Kidney (tissue), 14 donors: ENCODE results near the gene MOB3C. TPM values are rescaled to one million over a fixed set of nuclear protein-coding genes. Genes with fewer than 3 reads are reported as not detected.

Source experiments
- DNase-seq, 5 donors: peaks; one replicate each; pipeline ENCODE4 v3.0.0-alpha.2; 2013 to 2020
- FAIRE-seq: peaks from 2 replicates; lab custom pipeline; 2012; peaks lifted over from hg19 to GRCh38; lab: Jason Lieb, UNC
- H3K27ac ChIP-seq, 2 donors: one replicate each; pipeline ENCODE4 v1.7.0; 2013; ENCODE audit warnings: low read depth in 2 of 2, low read length in 2 of 2, inconsistent platforms in 1 of 2
- H3K27me3 ChIP-seq: one replicate; pipeline ENCODE4 v1.7.1; 2013; ENCODE audit warnings: low read length, inconsistent platforms; ENCODE audit not compliant: control insufficient read depth, insufficient read depth
- H3K36me3 ChIP-seq, 3 donors: one replicate each; pipeline versions ENCODE4 v1.7.0 to v1.7.1; 2013; ENCODE audit warnings: low read length in 3 of 3, control low read depth in 1 of 3, inconsistent platforms in 1 of 3; ENCODE audit not compliant: insufficient read depth in 3 of 3, control insufficient read depth in 2 of 3
- H3K4me1 ChIP-seq, 3 donors: one replicate each; pipeline versions ENCODE4 v1.7.0 to v1.7.1; 2013; ENCODE audit warnings: low read length in 3 of 3, inconsistent platforms in 1 of 3, low read depth in 1 of 3; ENCODE audit not compliant: control insufficient read depth in 2 of 3, insufficient read depth in 2 of 3
- H3K4me3 ChIP-seq, 3 donors: one replicate each; pipeline versions ENCODE4 v1.7.0 to v1.8.1; 2013; ENCODE audit warnings: low read length in 3 of 3, control low read depth in 1 of 3, inconsistent platforms in 1 of 3
- H3K9ac ChIP-seq, 3 donors: one replicate each; pipeline versions ENCODE4 v1.7.0 to v1.7.1; 2013; ENCODE audit warnings: low read length in 3 of 3, control low read depth in 1 of 3, inconsistent platforms in 1 of 3
- H3K9me3 ChIP-seq, 3 donors: one replicate each; pipeline versions ENCODE4 v1.7.0 to v1.7.1; 2013; ENCODE audit warnings: low read length in 3 of 3, control low read depth in 1 of 3, inconsistent platforms in 1 of 3; ENCODE audit not compliant: control insufficient read depth in 2 of 3, insufficient read depth in 1 of 3
- intact Hi-C: fragments of 100-400 bp; cut with DNase I; formaldehyde crosslinking; loops from one replicate; pipeline ENCODE4 v1.11.1; 2022
- polyA plus RNA-seq: library from polyadenylated mRNA; stranded (reverse); fragments of 350-450 nt; fragmentation: Illumina TruSeq; extraction: RNeasy Lipid Tissue Mini Kit (QIAGEN cat#74804); gene quantifications from one replicate; pipeline ENCODE4 v1.2.3, GENCODE V29; 2014; ENCODE audit warnings: low read depth, low replicate concordance; ENCODE audit not compliant: insufficient read depth
- total RNA-seq: library from RNA; stranded (reverse); fragmentation: NEBNext Ultra II Directional; extraction: Animal tissue kit (Norgen Biotek cat#: 25700); gene quantifications from one replicate; pipeline ENCODE4 v1.2.1, GENCODE V29; 2021
- TF ChIP-seq, protein P1 (sequence below): IDR thresholded peaks from 3 replicates; pipeline ENCODE4 v1.5.1; 2012; ENCODE audit warnings: mild to moderate bottlenecking, moderate library complexity, borderline replicate concordance; ENCODE audit not compliant: insufficient read depth; ENCODE audit errors: extremely low read depth
- donor health status: control.
- donor health status: control.
- donor health status: control.
- donor health status: control.
- donor health status: control.
- donor health status: DM: yes; HTN: yes; CAD: no.
- donor health status: Normal renal cell carcinoma (clear cell type).

Gene MOB3C
- total and polyA plus RNA-seq, 2 donors from 2014 or later: 12.4 to 14.9 TPM

DNA sequence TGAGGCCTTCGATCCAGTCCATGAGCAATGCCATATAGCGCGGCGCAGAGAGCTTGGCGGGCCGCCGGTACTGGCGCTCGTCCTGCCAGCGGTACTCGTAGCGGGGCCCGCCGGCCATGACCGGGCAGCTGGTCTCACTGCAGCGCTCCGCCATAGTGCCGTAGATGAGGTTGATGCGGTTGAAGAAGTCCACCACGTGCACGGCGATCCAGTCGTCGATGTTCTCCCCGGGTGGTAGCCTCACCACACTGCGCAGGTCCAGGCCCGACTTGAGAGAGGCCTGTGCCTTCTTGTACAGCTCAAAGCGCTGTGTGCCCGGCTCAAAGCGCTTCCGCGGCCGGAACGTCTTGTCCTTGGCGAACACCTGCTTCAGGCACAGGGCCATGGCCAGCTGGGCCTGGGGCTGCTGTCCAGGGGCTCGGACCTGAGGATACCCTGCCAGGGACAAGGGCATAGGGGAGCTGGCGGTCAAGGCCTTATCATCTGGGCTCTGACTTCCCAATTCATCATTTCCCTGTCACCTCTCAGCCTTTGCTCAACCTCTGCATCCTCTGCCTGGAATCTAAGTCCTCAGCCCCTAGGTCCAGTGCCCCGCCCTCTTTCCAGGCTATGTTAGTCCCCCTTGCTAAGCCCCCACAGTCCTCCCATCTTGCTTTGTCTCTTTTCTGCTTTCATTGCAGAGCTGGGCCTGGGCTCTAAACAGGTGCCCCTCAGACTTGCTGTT lies 3.5 kb downstream of the MOB3C start:
- H3K27ac ChIP-seq: no peak overlapping the region
- no peak overlapping the region for H3K4me3 ChIP-seq
- H3K4me1 ChIP-seq: peaks cover 0 to 28% (median 12%) of the 10 kb centered on the region in 3 donors
- no peaks in the 10 kb centered on the region for H3K27me3 ChIP-seq
- no peak overlapping the region for H3K9ac ChIP-seq
- TF ChIP-seq, protein P1, sequence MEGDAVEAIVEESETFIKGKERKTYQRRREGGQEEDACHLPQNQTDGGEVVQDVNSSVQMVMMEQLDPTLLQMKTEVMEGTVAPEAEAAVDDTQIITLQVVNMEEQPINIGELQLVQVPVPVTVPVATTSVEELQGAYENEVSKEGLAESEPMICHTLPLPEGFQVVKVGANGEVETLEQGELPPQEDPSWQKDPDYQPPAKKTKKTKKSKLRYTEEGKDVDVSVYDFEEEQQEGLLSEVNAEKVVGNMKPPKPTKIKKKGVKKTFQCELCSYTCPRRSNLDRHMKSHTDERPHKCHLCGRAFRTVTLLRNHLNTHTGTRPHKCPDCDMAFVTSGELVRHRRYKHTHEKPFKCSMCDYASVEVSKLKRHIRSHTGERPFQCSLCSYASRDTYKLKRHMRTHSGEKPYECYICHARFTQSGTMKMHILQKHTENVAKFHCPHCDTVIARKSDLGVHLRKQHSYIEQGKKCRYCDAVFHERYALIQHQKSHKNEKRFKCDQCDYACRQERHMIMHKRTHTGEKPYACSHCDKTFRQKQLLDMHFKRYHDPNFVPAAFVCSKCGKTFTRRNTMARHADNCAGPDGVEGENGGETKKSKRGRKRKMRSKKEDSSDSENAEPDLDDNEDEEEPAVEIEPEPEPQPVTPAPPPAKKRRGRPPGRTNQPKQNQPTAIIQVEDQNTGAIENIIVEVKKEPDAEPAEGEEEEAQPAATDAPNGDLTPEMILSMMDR: no peak
- intact Hi-C loops: no loop called here
- H3K9me3 ChIP-seq: no peaks in the 10 kb centered on the region
- FAIRE-seq (no peak), DNase-seq (peak in 2 of 5 donors; percentile 44 to 78)
- H3K36me3 ChIP-seq: peaks cover 3 to 13% (median 11%) of the 10 kb centered on the region in 3 donors

DNA sequence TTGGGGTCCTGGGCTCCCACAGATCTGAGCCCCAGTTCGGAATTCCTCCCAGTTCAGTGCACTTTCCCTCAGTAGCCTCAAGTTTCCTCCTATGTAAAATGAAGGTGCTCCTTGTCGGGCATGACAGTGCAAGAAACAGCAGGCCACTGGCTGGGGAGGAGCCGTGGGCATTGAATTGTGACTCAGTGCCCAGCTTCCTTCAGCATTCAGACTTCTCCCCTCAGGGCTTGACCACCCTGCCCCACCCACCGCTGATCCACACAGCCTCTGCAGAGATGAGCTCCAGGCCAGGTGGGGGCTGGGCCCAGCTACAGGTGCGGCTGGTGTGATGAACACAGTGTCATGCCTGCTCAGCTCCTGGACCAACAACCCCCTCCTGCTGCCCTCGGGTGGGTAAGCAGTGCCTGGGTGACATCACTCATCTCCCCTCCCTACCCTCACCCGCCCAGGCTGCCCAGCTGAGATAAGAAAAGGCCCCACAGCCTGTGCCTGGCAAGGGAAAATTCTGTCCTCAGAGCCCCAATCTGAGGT lies 4.9 kb downstream of the MOB3C start:
- H3K27me3 ChIP-seq: no peaks in the 10 kb centered on the region
- H3K4me1 ChIP-seq: peaks cover 0 to 24% (median 9%) of the 10 kb centered on the region in 3 donors
- TF ChIP-seq, protein P1: no peak
- H3K36me3 ChIP-seq: peaks cover 3 to 14% (median 11%) of the 10 kb centered on the region in 3 donors
- no peak overlapping the region for H3K27ac ChIP-seq
- intact Hi-C loops: no loop called here
- H3K9ac ChIP-seq: no peak overlapping the region
- FAIRE-seq (no peak), DNase-seq (peak in 4 of 5 donors; percentile 12 to 80 (median 48))
- H3K4me3 ChIP-seq: no peak overlapping the region
- no peaks in the 10 kb centered on the region for H3K9me3 ChIP-seq

DNA sequence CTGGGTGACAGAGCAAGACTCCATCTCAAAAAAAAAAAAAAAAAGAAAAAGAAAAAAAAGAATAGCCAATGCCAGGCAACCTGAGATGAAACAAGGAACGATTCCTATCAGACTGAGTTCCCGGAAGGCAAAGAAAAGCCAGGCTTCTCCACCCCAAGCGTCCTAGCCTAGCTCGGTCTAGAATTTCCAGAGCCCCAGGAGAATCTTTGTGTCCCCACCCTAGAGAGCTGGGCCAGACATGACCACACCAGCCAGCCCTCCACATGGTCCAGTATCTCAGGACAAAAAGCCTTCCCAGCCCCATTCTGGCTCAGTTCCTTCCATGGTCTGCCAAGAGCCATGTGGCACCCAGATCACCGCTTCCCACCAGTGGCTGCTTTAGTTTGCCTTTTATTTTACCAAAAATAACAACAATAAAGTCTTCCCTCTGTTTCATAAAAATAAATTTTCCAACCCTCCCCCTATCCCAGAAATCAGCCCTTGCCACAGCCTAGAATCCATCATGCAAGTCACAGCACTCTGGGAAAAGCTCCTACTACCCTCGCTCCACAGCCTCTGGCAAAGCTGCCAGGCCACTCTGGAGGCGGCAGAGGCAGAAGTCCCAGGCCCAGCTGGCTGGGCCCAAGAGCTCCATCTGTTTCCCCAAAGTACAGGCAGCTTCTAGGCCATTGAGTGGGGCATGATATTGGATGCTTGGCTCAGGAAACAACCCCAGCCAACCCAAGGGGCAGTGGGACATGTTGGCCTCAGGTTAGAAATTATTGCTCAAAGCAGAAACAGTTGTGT lies 9.1 kb downstream of the MOB3C start:
- no peak for FAIRE-seq
- intact Hi-C loops: no loop called here

More for the DNA sequence above, 9.1 kb downstream of the MOB3C start:
- TF ChIP-seq, protein P1: no peak
- Histone ChIP-seq H3K4me3 (no peak overlapping the region), H3K9me3 (no peaks in the 10 kb centered on the region), H3K4me1 (peaks cover 0 to 12% (median 11%) of the 10 kb centered on the region in 3 donors), H3K27me3 (no peaks in the 10 kb centered on the region), H3K36me3 (peaks cover 3 to 14% (median 11%) of the 10 kb centered on the region in 3 donors), H3K9ac (no peak overlapping the region), H3K27ac (no peak overlapping the region)
- DNase-seq: no peak
